Neuronal stem cell (in vitro differentiated cells): ENCODE data around the gene ATP2A3.

Experiments used
- DNase-seq: peaks from one replicate; pipeline ENCODE4 v3.0.0-alpha.2; 2013; ENCODE audit warnings: low spot score
- H2AFZ ChIP-seq: one replicate; pipeline ENCODE4 v1.6.1; 2013; ENCODE audit warnings: mild to moderate bottlenecking, low read length, inconsistent platforms
- H2AK5ac ChIP-seq: 2 replicates; pipeline ENCODE4 v1.6.1; 2013; ENCODE audit warnings: low read depth, mild to moderate bottlenecking, inconsistent platforms, low read length, moderate library complexity, mixed read lengths
- H2BK120ac ChIP-seq: 2 replicates; pipeline ENCODE4 v1.6.1; 2013; ENCODE audit warnings: low read depth, mild to moderate bottlenecking, inconsistent platforms, low read length, moderate library complexity, mixed read lengths
- H2BK12ac ChIP-seq: one replicate; pipeline ENCODE4 v1.6.1; 2013; ENCODE audit warnings: low read length, inconsistent platforms
- H2BK15ac ChIP-seq: 2 replicates; pipeline ENCODE4 v1.6.1; 2013; ENCODE audit warnings: mild to moderate bottlenecking, low read length, inconsistent platforms, mixed read lengths
- H2BK5ac ChIP-seq: one replicate; pipeline ENCODE4 v1.6.1; 2013; ENCODE audit warnings: inconsistent platforms, mild to moderate bottlenecking, low read length, moderate library complexity
- H3K14ac ChIP-seq: one replicate; pipeline ENCODE4 v1.6.1; 2013; ENCODE audit warnings: low read length, inconsistent platforms
- H3K18ac ChIP-seq: 2 replicates; pipeline ENCODE4 v1.6.1; 2013; ENCODE audit warnings: low read length, inconsistent platforms
- H3K23ac ChIP-seq: 2 replicates; pipeline ENCODE4 v1.6.1; 2013; ENCODE audit warnings: low read depth, mild to moderate bottlenecking, mixed read lengths, low read length, inconsistent platforms; ENCODE audit not compliant: poor library complexity
- H3K27ac ChIP-seq: replicated peaks from 3 replicates; pipeline ENCODE4 v1.5.1; 2013; ENCODE audit warnings: low read length, inconsistent platforms
- H3K27me3 ChIP-seq, 3 experiments: 2 replicates each; pipeline ENCODE4 v1.6.1; 2013; ENCODE audit warnings: low read length in 3 of 3, mild to moderate bottlenecking in 2 of 3, inconsistent platforms in 1 of 3, low read depth in 1 of 3, mixed read lengths in 1 of 3, moderate library complexity in 1 of 3; ENCODE audit not compliant: control insufficient read depth in 3 of 3, insufficient read depth in 3 of 3
- H3K36me3 ChIP-seq, 2 donors: replicated peaks in 1 of 2; 2 replicates each; pipeline ENCODE4 v1.6.1; 2013; ENCODE audit warnings: low read length in 2 of 2; ENCODE audit not compliant: control insufficient read depth in 2 of 2, insufficient read depth in 2 of 2
- H3K4ac ChIP-seq: 2 replicates; pipeline ENCODE4 v1.6.1; 2013; ENCODE audit warnings: inconsistent platforms, mild to moderate bottlenecking, low read length, moderate library complexity
- H3K4me1 ChIP-seq, 2 donors: 1 replicate in 1 of 2; 2 replicates in 1 of 2; pipeline ENCODE4 v1.6.1; 2013; ENCODE audit warnings: low read length in 2 of 2, low read depth in 1 of 2; ENCODE audit not compliant: control insufficient read depth in 2 of 2, insufficient read depth in 1 of 2
- H3K4me2 ChIP-seq: one replicate; pipeline ENCODE4 v1.6.1; 2013; ENCODE audit warnings: mild to moderate bottlenecking, low read length, inconsistent platforms; ENCODE audit not compliant: insufficient read depth, poor library complexity, severe bottlenecking
- H3K4me3 ChIP-seq, 2 donors: 2 replicates each; pipeline ENCODE4 v1.5.1; 2013; ENCODE audit warnings: low read length in 2 of 2, mild to moderate bottlenecking in 2 of 2, inconsistent platforms in 1 of 2, moderate library complexity in 1 of 2
- H3K79me1 ChIP-seq: one replicate; pipeline ENCODE4 v1.6.1; 2013; ENCODE audit warnings: low read depth, mild to moderate bottlenecking, inconsistent platforms, low read length, moderate library complexity
- H3K9ac ChIP-seq: one replicate; pipeline ENCODE4 v1.6.1; 2013; ENCODE audit warnings: mild to moderate bottlenecking, low read depth, low read length, inconsistent platforms; ENCODE audit not compliant: poor library complexity
- H3K9me3 ChIP-seq, 2 donors: replicated peaks in 1 of 2; 2 replicates each; pipeline versions ENCODE3 to v1.6.1; 2013; ENCODE audit warnings: low read length in 2 of 2, mild to moderate bottlenecking in 2 of 2, inconsistent platforms in 1 of 2, low read depth in 1 of 2, mixed read lengths in 1 of 2, moderate library complexity in 1 of 2; ENCODE audit not compliant: control insufficient read depth in 2 of 2, insufficient read depth in 1 of 2
- H4K8ac ChIP-seq: one replicate; pipeline ENCODE4 v1.6.1; 2013; ENCODE audit warnings: low read depth, mild to moderate bottlenecking, inconsistent platforms, low read length, moderate library complexity
- H4K91ac ChIP-seq: one replicate; pipeline ENCODE4 v1.6.1; 2013; ENCODE audit warnings: low read length, low read depth, mild to moderate bottlenecking, inconsistent platforms; ENCODE audit not compliant: poor library complexity
- WGBS, 2 donors: extraction: QIAGEN DNeasy Blood & Tissue Kit; methylation state at CpG; one replicate each; pipeline ENCODE4 v1.1.7; 2013; ENCODE audit warnings: missing lambda C conversion rate in 2 of 2, mixed read lengths in 1 of 2; ENCODE audit not compliant: insufficient read length in 2 of 2, insufficient replicate concordance in 1 of 2; ENCODE audit errors: extremely low coverage in 2 of 2; 5-methylcytosine and 5-hydroxymethylcytosine counted together

ATP2A3 gene

DNA sequence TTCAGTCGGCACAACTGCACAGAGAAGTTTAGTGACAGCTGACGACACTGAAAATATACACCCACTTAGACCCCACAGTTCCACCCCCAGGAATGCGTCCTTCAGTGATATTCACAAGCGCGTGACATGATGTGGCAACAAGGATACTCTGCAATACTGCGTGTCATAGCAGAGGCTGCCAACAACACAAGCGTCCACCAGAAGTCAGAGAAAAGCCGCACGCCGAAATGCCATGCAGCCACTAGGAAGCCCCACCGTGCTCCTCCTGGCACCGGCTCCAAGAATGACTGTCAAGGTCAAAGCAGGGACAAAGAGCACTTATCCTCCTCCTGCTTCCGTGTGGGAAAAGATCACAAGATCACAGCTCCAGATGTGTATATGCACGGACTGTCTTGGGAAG is 3.5 kb downstream of the ATP2A3 start:
- no peak overlapping the region for H3K23ac ChIP-seq
- no peak for DNase-seq

DNA sequence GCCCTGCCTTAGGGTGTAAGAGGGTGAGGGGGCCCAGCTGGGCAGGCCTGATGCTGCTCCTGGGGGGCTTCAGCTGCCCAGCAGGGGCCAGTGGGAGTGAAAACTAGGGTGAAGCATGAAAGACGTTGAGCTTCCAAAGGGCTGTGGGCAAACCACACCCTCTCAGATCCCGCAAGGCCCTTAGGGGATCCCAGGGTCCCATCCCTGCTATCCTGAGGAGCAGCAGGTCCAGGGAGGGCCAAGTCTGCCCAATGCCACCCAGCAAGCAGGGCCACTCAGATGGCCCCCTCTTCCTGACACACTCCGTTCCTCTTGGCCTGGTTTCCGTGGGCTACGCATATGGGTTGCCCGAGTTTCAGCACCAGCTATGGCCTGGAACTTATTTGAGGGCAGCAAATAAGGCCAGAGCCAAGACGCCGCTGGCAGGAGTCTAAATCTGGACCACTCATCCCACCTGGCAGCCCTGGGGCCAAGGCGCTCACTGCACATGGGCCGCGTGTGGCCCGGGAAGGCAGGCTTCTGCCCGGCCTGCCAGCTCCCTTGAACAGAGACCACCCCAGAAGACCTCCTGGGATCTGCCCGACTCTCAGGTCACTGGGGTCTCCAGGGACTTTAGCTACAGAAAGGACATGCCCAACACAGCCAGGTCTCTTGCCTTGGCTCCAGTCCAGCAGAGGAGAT is 4.2 kb downstream of the ATP2A3 start:
- Histone ChIP-seq H3K4me1 (no peaks in the 10 kb centered on the region), H3K36me3 (no peaks in the 10 kb centered on the region), H2BK5ac (no peak overlapping the region), H4K8ac (no peak overlapping the region), H3K4ac (no peak overlapping the region), H3K23ac (no peak overlapping the region), H3K18ac (peak overlapping the region; percentile 53), H3K9me3 (no peaks in the 10 kb centered on the region), H3K79me1 (peaks cover 2% of the 10 kb centered on the region), H2BK12ac (no peak overlapping the region), H2BK120ac (no peak overlapping the region), H3K4me3 (no peak overlapping the region), H2AK5ac (no peak overlapping the region), H3K27ac (no peak overlapping the region), H3K9ac (no peak overlapping the region), H2AFZ (no peak overlapping the region), H2BK15ac (no peak overlapping the region), H3K4me2 (no peak overlapping the region), H3K27me3 (peaks cover 23 to 85% (median 38%) of the 10 kb centered on the region in 3 experiments), H3K14ac (no peak overlapping the region), H4K91ac (no peak overlapping the region)
- WGBS, 2 donors = no CpG with 5 or more reads among the region's 14 CpGs
- no peak for DNase-seq

More for the DNA sequence above, 3.5 kb downstream of the ATP2A3 start:
- no CpG with 5 or more reads among the region's 14 CpGs for WGBS, 2 donors
- no peak overlapping the region for H2BK12ac ChIP-seq
- no peak overlapping the region for H4K8ac ChIP-seq
- peaks cover 0 to 4% of the 10 kb centered on the region in 2 donors for H3K4me1 ChIP-seq
- no peak overlapping the region for H2BK120ac ChIP-seq
- no peak overlapping the region for H2BK5ac ChIP-seq
- H3K79me1 ChIP-seq = peaks cover 2% of the 10 kb centered on the region
- H3K9me3 ChIP-seq = no peaks in the 10 kb centered on the region
- no peak overlapping the region for H3K14ac ChIP-seq
- no peak overlapping the region for H2BK15ac ChIP-seq
- H3K9ac ChIP-seq = no peak overlapping the region
- no peak overlapping the region for H3K18ac ChIP-seq
- H4K91ac ChIP-seq = no peak overlapping the region
- H2AK5ac ChIP-seq = no peak overlapping the region
- no peak overlapping the region for H2AFZ ChIP-seq
- H3K4ac ChIP-seq = no peak overlapping the region
- no peaks in the 10 kb centered on the region for H3K36me3 ChIP-seq
- H3K27ac ChIP-seq = no peak overlapping the region
- no peak overlapping the region for H3K4me3 ChIP-seq
- peaks cover 23 to 86% (median 43%) of the 10 kb centered on the region in 3 experiments for H3K27me3 ChIP-seq
- H3K4me2 ChIP-seq = no peak overlapping the region

GRCh38 chr17:3959295-3959899 is 4.8 kb downstream of the ATP2A3 start:
- H3K4me1 ChIP-seq = peaks cover 0 to 4% of the 10 kb centered on the region in 2 donors
- peaks cover 2% of the 10 kb centered on the region for H3K79me1 ChIP-seq
- no peak overlapping the region for H2BK120ac ChIP-seq
- H2BK5ac ChIP-seq = no peak overlapping the region
- no peak overlapping the region for H3K4ac ChIP-seq
- no peaks in the 10 kb centered on the region for H3K9me3 ChIP-seq
- H4K91ac ChIP-seq = no peak overlapping the region
- no peaks in the 10 kb centered on the region for H3K36me3 ChIP-seq
- H2AK5ac ChIP-seq = peak overlapping the region; percentile 32
- no peak for DNase-seq
- H3K9ac ChIP-seq = no peak overlapping the region
- H3K14ac ChIP-seq = peak overlapping the region; percentile 43
- H2BK12ac ChIP-seq = no peak overlapping the region
- WGBS, 2 donors = no CpG with 5 or more reads among the region's 15 CpGs
- no peak overlapping the region for H3K27ac ChIP-seq
- no peak overlapping the region for H3K4me2 ChIP-seq
- H2AFZ ChIP-seq = no peak overlapping the region
- H2BK15ac ChIP-seq = no peak overlapping the region
- H3K27me3 ChIP-seq = peaks cover 20 to 83% (median 32%) of the 10 kb centered on the region in 3 experiments
- H4K8ac ChIP-seq = no peak overlapping the region
- no peak overlapping the region for H3K4me3 ChIP-seq
- no peak overlapping the region for H3K23ac ChIP-seq
- H3K18ac ChIP-seq = peak overlapping the region; percentile 53

DNA sequence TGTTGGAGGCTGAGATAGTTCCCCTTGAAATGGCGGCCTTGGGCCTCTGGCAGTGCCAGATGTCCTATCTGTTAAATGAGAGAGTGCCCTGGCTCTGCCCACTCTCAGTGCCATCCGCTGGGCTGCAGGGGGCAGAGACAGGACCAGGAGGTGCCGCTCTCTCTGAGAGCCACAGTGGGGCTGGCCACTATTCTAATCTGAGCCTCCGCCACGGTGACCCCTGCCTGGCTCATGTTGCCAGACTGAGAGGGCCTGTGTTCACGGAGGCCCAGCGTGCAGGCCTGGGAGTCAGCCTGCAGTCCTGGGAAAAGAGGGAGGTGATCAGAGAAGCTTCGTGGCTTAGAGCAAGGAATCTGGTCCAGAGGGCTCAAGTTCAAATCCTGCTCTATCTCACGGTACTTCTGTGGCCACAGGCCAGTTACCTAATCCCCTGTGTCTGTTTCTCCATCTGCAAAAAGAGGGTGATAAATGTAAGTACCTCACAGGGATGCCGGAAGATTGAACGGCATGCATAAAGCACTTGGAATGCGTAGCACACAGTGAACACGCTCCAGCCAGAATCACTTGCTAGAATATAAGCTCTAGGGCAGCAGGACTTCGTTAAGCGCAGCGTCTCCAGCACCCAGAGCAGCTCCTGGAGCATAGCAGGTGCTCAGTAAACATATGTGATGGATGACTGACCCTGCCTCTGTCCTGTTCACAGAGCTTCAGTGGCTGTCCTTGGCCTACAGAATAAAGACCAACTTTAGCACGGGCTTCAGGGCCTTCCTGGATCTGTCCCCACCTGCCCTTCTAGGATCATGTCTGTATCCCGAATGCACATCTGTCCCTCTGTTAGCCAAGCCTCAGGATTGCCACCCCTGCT is 6.3 kb downstream of the ATP2A3 start:
- Histone ChIP-seq H3K27ac (no peak overlapping the region), H3K4me3 (no peak overlapping the region), H2BK12ac (no peak overlapping the region), H4K8ac (no peak overlapping the region), H4K91ac (no peak overlapping the region), H2BK120ac (no peak overlapping the region), H3K14ac (no peak overlapping the region), H3K4ac (no peak overlapping the region), H2AFZ (no peak overlapping the region), H2AK5ac (peak overlapping the region; percentile 11), H3K9me3 (no peaks in the 10 kb centered on the region), H3K4me2 (no peak overlapping the region), H3K27me3 (peaks cover 6 to 68% (median 18%) of the 10 kb centered on the region in 3 experiments), H3K23ac (no peak overlapping the region), H2BK5ac (no peak overlapping the region), H2BK15ac (no peak overlapping the region), H3K18ac (no peak overlapping the region), H3K9ac (no peak overlapping the region), H3K79me1 (no peaks in the 10 kb centered on the region), H3K4me1 (peaks cover 0 to 4% of the 10 kb centered on the region in 2 donors), H3K36me3 (no peaks in the 10 kb centered on the region)
- WGBS, 2 donors = no CpG with 5 or more reads among the region's 18 CpGs
- DNase-seq = no peak
